ENCODE data around the gene CCDC24. TPM values are rescaled to one million over a fixed set of nuclear protein-coding genes. Genes with fewer than 3 reads are reported as not detected.

Gene CCDC24
- total RNA-seq, 1 donor from 2014 or later, result 4.7 TPM

DNA sequence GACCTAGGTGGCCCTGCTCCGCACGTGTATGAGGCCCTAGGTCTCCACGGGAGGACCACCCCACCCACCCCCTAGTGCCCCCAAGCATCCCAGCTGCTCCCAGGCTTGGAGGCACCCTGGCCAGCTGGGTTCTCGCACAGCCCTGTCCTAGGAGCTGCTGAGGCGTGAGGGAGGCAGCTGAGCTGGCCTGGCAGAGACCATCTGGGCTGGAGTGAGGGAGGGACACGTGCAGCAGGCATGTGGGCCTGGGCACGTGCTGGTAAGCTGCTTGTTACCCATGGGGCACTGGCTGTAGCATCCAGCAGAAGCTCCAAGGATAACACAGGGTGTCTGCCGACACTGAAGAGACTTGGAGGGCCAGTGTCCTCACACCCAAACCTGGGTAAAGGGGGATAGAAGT, 29.8 kb downstream of the CCDC24 start:
- no peak for DNase-seq (ENCODE audit: low spot score)

DNA sequence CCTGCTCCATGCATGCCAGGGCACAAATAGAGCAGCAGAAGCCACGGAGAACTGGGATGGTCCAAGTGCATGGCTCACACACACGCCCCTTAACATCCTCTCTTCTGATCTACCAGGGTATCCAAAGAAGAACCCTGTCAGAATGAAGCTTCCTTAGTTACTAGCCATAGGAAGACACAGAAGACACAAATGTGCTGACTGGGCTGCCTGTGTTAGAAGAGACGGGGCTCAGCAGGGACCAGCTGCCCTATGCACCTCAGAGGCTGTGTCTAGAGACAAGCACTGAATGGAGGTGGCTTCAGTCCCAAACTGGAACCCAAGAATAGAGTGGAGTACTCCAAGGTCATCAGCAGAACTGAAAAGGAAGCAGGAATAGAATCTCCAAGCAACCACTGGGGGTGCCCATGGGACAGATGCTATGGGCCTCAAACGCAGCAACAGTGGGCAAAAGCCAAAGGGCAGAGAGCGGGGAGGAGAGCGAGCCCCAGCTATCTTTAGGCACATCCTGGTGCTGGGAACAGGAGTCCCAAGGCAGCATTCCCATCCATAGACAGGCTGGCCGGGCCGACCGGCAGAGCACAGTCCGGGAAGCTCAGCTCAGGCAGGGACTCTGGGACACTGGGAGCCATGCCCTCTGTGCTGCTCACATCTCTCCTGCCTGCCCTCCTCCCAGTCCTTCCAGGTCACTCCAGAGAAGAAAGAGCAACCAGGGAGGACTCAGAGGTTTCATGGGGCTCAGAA, 30.4 kb downstream of the CCDC24 start:
- ATAC-seq (no peak), DNase-seq (ENCODE audit: low spot score) (no peak)

More for the DNA sequence above, 29.8 kb downstream of the CCDC24 start:
- ATAC-seq, result no peak

DNA sequence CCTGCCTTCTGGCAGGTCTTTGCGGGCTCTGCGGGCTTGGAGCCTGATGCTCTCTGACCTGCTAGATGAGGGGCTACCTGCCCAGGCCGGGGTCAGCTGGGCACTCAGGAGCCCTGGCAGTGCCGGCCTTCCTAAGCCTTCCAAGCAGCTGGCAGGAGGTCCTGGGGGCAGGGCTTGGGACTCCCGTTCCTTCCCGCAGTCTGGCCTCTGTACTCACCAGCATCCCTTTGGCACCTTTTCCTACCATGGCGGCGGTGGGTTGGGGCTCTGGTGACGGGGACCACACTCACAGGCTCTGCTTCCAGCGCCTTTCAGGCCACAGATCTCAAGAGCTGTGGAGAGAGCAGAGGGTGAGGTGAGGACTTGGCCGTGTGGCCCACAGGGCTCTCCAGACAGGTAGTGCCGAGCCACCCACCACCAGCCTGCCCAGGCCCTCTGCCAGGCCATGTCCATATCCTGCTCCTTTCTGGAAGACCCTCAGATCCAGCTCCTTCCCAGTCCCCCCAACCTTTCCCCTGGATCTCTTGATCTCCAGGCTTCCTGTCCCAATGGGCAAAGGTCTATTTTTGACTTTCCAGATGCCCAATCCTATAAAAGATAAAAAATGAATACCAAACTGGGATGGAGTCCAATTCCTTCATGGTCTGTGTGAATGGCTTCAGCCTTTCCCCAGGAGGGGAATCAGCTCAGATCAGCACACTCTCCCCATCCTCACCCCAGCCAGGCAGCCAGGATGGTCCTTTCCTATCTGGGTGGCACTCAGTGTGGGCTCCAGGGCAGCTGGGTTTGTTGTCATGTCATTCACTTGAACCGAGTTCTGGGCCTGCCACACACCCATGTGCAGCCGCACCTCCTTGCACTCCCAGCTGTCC, 32.9 kb downstream of the CCDC24 start:
- no peak for ATAC-seq
- DNase-seq (ENCODE audit: low spot score), result no peak

- no peak for ATAC-seq
- no peak for DNase-seq (ENCODE audit: low spot score)
Observed at GRCh38 chr1:44024903-44025525, 33.6 kb downstream of the CCDC24 start.

DNA sequence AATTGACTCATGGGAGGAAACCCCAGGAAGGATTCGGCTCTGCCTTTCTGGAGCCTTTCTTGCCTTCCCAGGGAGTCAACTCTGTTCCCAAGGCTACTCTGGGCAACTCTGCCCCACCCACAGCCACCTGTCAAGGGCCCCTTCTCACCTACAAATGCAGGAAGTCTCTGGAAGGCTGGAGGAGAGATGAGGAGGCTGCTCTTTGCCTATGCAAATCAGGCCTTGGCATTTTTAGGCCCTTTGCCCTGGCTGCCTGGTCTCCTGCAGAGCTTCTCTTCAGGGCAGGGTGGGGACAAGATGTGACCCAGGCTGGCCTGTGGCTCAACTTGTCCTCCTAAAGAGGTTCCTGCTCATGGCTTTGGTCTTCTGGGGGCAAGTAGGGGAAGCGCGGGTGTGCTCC, 34.4 kb downstream of the CCDC24 start:
- DNase-seq (ENCODE audit: low spot score) (no peak), ATAC-seq (no peak)

- DNase-seq (ENCODE audit: low spot score), result no peak
- ATAC-seq, result no peak
Observed at GRCh38 chr1:44027320-44027719, 35.9 kb downstream of the CCDC24 start.

DNA sequence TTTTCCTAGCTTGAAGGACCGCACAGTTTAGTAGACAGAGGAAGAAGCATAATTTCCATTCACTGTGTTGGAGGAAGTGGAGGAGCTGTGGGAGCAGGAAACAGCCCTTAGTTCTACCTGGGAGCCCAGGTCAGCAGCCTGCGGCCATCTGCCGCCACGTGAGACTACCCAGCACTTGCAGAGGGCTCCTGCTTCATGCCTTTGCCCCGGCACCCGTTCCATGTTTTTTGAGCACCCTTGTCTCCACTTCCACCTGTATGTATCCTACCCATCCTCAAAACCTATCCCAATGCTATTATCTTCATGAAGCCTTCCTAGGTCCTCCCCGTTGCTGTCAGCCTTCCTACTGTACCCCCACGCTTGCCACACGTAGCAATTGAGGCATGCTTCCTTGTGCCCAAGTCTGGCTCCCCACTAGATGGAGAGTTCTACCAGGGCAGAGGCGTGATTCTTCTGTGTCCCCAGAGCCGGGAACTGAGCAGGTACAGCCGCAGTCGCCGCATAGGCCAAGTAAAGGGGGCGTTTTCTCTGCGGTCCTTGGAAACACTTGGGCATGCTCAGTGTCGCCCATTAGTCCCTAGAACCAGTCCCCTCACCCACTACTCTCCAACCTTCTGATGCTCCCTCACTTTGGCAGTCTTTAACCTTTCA, 38.0 kb downstream of the CCDC24 start:
- ATAC-seq (no peak), DNase-seq (ENCODE audit: low spot score) (no peak)

- DNase-seq (ENCODE audit: low spot score) (peak; percentile 85), ATAC-seq (peak; percentile 92)
Observed at GRCh38 chr1:44029911-44030604, 38.7 kb downstream of the CCDC24 start.

- no peak for DNase-seq (ENCODE audit: low spot score)
- ATAC-seq, result peak; percentile 17
Observed at GRCh38 chr1:44030605-44031251, 39.3 kb downstream of the CCDC24 start.

DNA sequence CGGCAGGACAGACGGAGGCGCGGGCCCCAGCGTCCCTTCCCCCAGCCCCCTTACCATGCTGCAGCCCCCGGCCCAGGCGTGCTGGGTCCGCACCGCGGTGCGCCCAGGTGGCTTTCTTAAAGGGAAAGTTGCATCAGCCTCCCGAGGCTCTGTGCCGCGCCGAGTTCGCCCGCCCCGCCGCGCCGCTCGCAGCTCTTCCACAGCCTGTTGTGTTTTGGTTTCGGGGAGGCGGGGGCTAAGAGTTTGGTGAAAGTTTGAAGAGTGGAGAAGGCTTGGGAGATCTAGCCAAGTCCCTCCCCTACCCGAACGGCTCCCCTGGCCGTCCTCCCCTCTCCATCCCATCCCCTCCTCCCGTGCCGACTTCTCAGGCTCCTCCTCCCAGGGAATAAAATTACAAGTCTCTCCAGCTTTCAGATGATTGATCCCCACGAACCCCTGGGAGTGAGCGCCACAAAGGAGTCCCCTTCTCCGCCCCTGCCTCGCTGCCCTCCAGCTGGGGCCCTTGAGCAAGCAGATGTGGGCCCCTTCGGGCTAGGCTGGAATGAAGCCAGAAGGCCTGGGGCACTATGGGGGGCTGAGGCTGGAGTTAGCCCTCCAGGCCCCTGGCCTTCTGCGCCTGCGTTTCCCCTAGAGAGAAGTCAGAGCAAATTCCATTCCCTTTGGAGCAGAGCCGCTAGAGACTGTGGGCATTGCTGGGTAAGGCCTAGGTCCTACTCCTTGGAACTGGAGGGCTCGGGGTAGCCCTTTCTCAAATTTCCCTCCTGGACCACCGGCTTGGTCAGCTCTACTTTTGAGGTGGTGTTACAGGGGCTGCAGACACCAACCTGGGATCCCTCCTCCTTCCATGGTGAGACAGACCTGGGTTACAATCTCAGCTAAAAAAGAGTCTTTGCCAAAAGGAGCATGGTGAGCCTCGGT, 40.1 kb downstream of the CCDC24 start, which contains the start of gene SLC6A9:
TSS of gene SLC6A9 (minus strand) at position 211 of the 918 bp plus-strand sequence. CDS start 7,185 bp downstream, outside the sequence.
- peak; percentile 12 for ATAC-seq
- no peak for DNase-seq (ENCODE audit: low spot score)

- DNase-seq (ENCODE audit: low spot score) (no peak), ATAC-seq (no peak)
Observed at GRCh38 chr1:44032170-44032790, 40.9 kb downstream of the CCDC24 start.

DNA sequence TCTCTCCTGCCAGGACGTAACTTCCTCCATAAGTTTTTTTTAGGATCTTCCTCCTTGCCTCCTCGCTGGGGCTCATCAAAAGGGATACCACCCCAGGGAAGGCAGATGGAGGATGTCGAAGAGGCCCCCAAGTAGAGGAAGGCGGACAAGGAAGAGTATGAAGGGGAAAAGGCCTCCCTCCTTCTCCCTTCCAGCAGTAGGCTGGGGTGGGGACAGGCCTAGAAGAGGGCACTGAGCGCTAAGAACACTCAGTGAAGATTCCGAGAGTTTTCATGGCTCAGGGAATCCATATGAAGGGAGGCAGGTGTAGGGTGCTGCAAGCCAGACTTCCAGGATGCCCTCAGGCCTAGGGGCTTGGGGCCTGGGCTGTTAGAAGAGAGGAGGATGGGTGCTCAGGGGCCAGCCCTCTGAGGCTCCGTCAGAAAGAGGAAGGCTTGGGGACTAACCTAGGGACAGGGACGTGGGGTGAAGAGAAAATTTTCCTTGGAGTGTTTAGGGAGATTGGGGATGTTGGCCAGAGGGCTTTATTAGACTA, 41.7 kb downstream of the CCDC24 start:
- DNase-seq (ENCODE audit: low spot score) (no peak), ATAC-seq (no peak)

DNA sequence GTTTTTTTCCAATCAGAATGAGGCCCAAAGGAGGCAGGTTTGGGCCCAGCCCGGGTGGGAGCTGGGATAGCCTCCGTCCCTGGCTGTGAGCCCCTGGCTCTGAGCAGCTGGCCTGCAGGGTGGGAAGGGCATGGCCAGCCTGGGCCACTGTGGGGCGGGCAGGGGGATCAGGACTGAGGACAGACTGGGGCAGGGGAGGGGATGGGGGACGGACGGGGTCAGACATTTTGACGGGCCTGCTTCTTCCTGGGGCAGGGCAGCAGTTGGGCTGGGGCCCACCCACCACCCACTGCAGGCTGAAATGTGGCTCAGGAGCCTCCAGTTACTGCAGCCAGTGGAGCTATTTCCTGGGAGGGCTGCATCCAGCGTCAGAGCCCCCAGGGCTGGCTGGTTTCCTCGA, 42.4 kb downstream of the CCDC24 start:
- DNase-seq (ENCODE audit: low spot score) (no peak), ATAC-seq (no peak)

DNA sequence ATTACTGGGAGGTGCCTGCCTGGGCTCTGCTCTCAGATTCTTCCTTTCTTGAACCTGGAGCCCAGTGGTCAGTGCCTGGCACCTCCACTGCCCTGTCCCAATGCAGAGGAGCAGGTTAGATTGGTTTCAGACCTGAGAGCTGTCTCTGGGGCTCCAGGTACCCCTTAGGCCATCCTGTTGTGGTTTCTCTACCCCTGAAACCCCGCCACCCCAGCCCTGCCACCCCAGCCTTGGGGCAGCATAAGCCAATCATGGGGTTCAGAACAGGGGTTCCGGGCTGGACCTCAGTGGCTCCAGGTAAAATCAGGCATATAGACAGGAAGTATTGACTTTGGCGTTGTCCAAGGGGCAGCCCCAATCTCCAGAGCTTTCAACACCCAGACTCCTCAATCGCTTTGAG, 43.0 kb downstream of the CCDC24 start:
- no peak for DNase-seq (ENCODE audit: low spot score)
- no peak for ATAC-seq

- DNase-seq (ENCODE audit: low spot score), result no peak
- ATAC-seq, result no peak
Observed at GRCh38 chr1:44034976-44035716, 43.7 kb downstream of the CCDC24 start.

- ATAC-seq (no peak), DNase-seq (ENCODE audit: low spot score) (no peak)
Observed at GRCh38 chr1:44035726-44036408, 44.5 kb downstream of the CCDC24 start.
